Stimulated activated CD4-positive, alpha-beta T cell treated with anti-CD3 and anti-CD28 coated beads, Interleukin-15, amount 100 ng/mL, for 1 hour (primary cell): ENCODE data around the gene CREBL2.

Source experiments
- DNase-seq, 2 donors: peaks; one replicate each; pipeline ENCODE4 v3.0.0-alpha.2; 2020; ENCODE audit warnings: low read depth in 1 of 2, low spot score in 1 of 2

Gene CREBL2

DNA sequence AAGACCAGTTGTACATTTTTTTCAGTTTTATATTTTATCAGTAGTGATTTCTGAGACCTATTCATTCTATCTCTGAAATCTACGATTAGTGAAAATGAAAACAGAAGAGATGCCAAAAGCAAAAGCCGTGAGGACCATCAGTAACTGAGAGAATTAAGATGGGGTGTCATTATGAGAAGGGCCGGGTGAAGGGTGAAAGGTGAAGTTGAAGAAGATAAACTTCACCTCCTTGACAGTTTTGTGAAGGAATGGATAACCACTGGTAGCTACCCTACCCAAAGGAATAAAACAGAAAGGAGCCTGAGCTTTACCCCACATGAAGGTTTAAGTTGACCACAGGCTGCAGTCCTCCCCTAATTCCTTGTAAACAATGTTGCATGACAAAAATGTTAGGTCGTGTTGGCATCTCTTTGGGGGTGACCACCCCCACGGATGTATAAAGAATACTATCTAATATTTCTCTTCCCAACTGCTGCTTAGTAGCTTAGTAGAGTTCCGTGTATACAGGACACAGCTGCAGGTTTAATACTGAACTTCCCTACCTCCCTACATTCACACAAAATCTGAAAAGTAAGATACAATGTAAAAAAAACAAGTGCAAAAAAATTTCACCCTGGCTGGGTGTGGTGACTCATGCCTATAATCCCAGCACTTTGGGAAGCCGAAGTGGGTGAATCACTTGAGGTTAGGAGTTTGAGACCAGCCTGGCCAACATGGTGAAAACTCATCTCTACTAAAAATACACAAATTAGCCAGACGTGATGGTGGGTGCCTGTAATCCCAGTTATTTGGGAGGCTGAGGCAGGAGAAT is 60.4 kb downstream of the CREBL2 start:
- DNase-seq, result no peak

DNA sequence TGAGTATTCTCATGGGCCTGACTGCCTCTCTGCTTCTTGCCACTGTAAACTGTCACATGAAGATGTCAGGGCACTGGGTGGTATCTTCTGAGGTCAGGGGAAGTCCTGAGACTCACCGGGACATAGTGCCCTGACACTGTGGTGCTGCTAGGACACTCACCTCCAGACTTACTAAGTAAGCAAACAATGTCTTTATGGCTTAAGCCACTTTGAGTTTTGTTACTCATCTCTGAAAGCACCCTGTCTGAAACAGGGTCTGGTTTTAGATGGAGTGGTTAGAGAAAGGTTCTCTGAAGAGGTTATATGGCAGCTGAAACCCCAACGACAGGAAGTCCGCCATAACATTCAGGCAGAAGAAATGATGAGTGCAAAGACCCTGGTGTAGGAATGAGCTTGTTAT is 61.6 kb downstream of the CREBL2 start:
- no peak for DNase-seq

DNA sequence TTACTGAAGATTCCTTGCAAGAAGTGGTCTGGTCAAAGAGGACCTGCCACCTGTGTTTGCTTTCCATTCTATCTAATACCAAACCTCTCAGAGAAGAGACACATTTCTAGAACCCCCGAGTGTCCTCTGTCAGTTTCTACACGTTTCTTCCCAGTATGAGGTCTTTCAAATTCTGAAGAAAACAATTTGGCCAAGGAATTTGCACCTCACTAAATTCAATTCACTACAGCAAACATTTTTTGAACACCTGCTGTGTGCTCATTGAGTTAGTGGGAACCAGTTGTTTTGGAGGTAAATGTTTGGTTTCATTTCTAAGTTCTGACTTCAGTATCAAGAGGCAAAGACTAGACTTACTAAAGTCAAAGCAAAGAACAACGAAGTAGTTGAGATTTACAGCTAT is 64.9 kb downstream of the CREBL2 start:
- no peak for DNase-seq

DNA sequence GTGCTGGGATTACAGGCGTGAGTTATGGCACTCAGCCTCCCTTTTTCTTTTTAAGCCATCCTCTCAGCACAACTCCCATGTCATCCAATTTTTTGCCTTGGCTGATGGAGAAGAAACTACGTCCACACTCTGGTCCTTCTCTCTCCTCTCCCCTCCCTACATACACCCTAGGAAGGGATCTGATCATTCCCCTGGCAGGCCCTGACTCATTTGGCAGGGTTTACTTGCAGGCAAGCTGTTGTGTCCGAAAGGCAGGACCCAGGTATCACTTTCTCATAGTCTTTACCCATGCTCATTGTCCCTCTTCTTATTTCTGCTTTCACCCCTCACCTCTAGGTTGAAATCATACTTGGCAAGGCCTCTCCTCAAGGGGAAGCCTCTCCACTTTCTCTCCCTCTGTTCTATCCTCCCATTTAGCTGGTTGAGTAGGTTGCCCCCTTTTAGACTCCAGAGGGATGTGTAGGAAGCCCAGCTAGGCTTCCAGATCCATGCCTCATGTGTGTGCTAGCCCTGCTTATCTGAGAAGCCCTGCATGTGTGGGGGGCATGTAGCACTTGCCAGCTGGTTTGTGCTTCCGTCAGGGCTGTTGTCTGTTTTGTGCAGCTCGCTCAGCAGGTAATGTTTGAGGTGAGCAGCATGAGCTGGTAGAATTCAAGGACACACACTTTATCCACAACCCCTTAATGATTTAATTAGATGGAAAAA is 69.5 kb downstream of the CREBL2 start:
- DNase-seq, result no peak

DNA sequence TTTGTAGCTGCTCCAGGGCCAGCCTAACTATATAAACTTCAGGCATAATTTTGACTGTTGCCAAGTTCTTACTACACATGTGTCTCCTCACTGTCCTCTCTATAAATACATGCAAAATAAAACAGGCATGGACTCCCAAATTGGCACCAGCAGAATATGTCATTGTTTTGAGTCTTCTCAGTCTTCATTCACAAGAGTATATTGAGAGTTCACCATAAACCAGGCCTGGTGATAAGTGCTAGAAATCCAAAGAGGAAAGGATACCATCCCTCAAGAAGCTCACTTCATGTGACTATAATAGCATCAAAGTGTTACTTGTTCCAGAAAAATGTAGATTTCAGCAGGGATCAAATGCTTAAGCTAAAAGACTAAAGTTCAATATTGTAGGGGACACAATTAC is 70.6 kb downstream of the CREBL2 start:
- DNase-seq, result no peak

DNA sequence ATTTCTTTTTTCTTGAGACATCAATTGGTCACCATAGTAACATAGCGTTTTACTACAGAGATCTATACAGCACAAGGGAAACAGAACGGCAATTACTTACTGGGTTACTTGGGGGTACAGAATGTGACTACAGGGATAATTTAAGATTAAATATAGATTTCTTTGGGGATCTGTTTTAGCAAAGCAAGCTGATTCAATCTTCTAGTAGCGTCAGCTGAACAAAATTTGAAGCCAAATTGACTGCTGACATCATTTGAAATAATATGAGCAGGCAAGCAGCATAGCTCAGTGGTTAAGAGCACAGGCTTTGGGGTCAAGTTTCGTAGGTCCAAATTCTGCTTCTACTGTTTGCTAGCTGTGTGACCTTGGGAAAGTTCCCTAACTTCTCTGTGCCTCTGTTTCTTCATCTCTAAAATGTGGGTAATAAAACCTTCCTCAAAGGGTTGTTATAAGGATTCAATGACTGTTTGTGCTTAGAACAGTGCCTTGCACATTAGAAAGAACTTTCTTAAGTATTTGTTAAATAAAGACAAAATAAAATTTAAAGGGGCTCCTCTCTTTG is 71.5 kb downstream of the CREBL2 start:
- no peak for DNase-seq

DNA sequence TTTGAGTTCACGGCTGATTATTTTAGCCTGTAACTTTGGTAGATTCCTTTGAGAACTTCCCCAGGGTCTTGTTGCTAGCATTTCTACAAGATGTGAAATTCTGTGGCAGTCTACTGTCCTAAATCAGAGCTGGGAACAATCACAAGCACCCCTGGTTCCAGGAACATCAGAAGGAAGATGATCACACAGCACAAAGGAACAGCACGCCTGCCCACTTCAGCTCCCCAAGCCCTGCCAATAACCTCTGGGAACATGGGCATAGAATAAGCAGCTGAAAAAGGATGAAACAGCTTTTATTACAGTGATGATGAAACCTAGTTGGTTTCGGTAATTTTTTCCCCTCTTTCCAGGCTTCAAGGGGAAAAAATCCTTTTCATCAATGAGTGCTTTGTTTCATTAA is 72.0 kb downstream of the CREBL2 start:
- DNase-seq, result no peak

DNA sequence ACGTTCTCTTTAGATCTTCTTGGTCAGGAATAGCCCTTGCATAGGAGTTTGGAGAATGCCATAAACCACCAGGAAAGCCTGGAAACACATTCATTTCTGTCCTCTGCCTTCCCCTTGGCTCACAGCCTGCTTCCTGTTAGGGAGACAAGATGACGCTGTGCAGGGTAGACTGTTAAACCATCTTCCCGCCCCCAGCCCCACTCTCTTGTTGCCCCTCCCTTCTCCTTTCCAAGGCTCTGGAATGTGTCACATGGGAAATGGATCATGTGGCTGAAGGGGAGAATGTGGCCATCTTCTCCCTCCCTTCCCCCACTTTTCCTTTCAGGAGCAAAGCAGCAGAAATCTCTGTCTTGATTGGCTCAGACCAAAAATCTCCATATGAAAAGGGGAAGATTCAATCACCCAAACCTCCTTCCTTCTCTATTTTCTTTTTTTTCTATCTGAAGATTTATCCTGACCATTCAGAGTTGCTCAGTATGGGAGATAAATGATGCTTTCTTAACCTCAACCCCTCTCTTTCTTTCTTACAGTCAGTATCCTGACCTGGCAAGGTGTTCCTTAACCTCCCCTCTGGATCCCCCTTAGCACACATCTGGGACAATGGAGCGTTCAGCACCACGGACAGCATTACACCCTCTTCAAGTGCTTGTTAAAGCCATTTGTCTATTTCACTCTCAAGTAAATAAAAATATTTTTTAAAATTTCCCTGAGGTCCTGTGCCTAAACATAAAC is 72.9 kb downstream of the CREBL2 start:
- DNase-seq, result no peak

DNA sequence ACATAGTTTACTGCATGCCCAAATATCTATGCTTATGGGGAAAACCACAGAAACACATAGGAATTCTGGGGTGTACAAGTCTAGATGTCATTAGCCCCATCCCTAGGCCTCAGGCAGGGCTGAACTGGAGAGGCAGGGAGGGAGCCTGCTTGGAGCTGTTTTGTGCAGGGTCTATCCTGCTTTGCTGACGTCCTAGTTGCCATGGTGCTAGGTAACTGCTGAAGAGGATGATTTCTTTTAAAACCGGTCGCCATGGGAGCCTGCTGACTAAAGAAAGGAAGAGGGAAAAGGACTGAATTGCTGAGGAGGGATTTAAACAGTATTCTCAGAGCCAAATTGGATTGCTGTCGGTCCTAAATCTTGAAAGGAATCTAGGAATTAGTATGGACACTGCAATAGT is 73.6 kb downstream of the CREBL2 start:
- DNase-seq, result no peak

DNA sequence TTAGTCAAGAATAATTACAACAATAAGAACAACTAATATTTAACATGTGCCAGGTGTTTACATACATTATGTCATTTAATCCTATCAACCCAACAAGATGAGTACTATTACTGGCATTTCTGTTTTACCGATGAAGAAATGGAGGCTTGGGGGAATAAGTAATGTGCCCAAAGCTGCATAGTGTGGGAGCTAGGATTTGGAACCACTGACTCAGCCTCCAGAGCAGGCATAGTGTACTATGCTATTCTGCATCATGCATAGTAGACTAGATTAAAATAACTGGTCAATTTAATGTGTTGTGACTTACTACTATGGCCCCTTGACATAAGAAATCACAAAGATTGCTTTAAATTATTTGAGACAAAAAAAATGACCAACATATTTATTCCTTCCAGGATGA is 74.8 kb downstream of the CREBL2 start:
- DNase-seq, result no peak

DNA sequence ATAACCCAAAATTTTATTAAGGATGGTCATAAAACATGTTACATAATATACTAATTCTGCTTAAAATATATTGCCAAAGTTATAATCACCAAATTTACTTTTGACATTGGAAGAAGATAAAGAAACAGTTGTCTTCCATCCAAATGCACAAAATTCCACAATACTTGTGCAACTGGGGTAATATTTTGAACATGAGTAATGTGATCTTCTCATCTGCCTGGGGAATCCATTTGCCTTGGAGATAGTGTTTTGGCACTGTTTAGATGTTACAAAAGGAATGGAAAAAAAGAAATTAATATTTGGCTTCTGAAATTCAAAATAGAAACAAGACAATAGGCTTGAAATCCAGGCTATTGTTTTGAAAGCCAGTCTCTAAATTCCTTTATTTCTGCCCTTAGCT is 75.2 kb downstream of the CREBL2 start:
- DNase-seq, result no peak

DNA sequence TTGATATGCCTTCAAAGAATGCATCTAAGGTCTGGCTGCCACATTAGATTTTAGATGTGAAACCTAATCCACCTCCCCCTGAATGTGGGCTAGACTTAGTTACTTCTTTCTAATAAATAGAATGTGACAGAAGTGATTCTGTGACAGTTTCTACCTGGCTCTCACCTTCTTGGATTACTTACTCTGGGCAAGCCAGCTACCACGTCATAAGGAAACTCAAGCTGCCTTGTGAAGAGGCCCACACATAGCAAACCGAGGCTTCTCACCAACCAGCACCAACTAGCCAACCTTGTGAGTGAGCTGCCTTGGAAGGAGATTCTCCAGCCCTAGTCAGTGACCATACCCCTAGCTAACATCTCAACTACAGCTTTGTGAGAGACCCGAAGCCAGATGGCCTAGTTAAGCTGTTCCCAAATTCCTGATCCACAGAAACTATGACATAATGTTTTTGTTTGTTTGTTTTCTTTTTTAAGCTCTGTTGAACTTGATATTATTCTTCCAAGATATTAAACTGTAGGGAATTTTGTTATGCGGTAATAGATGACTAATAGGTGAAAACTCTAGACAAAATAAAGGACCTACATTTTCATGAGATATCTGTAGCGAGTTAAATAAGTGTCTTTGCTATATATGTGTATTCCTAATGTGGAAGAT is 78.1 kb downstream of the CREBL2 start:
- DNase-seq, result no peak

DNA sequence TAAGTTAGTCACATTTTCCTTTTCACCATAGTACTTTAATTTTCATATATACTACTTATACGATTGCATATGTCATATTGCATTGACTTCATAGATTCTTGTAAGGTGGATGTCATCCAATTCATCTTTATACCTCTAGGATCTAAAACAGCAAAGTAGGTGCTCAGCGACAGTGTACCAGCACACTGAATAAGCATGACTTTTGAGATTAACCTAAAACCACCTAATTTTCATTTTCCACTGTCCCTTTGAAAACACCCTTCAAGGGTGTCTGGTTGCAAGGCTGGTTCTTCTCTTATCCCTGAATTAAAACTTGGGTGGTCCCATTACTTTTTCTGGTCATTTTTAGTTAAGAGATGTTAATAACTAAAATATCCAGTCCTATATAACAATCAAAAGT is 79.9 kb downstream of the CREBL2 start:
- no peak for DNase-seq

DNA sequence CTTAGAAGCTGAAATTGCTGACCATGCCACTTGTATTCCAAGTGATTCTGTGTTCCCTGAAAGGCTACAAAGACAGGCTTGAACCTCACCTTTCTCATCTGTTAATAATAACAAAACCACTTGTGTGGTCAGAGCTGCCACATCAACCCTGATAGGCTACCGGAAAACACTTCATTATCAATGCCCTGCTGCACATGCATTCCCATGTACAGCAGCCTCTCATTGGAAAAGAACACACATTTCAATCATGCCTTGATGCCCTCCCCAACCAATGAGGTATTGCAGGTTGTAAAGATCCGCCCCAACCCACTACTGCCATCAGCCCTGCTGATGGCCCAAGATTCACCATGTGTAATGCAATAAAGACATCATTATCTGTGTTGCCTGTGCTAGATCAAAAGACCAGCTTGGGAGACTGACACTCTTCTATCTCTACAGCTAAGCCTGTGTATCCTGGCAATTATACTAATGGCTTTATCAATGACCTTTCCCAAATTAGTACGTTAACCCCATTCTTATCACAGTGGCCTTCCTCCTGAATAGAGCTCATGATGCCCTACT is 81.5 kb downstream of the CREBL2 start:
- DNase-seq, result no peak
